ENCODE measurements around the gene MOV10L1. TPM values are rescaled to one million over a fixed set of nuclear protein-coding genes. Genes with fewer than 3 reads are reported as not detected.
"Not testable (repeated sequence)": the region's sequence is repeated elsewhere in the genome, so short reads cannot be mapped to it uniquely, and the experiment has no call there.

MOV10L1 gene
- total and polyA plus RNA-seq, 2 experiments from 2014 or later, result 0.73 to 1.8 TPM

DNA sequence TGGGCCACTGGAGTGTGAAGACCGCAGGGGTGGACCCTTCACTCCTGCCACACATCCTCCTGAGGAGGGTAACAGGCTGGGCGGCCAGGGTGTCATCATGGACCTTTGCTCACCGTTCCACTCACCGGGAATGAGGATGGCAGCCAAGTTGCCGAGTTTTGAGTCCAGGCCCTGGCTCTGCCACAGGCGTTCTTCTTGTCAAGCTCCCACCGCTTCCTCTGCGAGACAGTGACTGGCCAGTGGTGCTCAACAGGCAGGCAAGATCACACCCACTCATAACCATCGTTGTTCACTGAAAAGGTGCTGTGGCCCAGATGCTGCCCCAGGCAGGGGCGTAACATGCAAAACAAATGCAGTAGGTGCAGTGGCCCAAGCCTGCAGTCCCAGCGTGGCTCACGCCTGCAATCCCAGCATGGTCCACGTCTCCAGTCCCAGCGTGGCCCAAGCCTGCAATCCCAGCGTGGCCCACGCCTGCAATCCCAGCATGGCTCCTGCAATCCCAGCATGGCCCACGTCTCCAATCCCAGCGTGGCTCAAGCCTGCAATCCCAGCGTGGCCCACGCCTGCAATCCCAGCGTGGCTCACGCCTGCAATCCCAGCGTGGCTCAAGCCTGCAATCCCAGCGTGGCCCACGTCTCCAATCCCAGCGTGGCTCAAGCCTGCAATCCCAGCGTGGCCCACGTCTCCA is 75.8 kb downstream of the MOV10L1 start (continued):
- TF ChIP-seq, protein P1, sequence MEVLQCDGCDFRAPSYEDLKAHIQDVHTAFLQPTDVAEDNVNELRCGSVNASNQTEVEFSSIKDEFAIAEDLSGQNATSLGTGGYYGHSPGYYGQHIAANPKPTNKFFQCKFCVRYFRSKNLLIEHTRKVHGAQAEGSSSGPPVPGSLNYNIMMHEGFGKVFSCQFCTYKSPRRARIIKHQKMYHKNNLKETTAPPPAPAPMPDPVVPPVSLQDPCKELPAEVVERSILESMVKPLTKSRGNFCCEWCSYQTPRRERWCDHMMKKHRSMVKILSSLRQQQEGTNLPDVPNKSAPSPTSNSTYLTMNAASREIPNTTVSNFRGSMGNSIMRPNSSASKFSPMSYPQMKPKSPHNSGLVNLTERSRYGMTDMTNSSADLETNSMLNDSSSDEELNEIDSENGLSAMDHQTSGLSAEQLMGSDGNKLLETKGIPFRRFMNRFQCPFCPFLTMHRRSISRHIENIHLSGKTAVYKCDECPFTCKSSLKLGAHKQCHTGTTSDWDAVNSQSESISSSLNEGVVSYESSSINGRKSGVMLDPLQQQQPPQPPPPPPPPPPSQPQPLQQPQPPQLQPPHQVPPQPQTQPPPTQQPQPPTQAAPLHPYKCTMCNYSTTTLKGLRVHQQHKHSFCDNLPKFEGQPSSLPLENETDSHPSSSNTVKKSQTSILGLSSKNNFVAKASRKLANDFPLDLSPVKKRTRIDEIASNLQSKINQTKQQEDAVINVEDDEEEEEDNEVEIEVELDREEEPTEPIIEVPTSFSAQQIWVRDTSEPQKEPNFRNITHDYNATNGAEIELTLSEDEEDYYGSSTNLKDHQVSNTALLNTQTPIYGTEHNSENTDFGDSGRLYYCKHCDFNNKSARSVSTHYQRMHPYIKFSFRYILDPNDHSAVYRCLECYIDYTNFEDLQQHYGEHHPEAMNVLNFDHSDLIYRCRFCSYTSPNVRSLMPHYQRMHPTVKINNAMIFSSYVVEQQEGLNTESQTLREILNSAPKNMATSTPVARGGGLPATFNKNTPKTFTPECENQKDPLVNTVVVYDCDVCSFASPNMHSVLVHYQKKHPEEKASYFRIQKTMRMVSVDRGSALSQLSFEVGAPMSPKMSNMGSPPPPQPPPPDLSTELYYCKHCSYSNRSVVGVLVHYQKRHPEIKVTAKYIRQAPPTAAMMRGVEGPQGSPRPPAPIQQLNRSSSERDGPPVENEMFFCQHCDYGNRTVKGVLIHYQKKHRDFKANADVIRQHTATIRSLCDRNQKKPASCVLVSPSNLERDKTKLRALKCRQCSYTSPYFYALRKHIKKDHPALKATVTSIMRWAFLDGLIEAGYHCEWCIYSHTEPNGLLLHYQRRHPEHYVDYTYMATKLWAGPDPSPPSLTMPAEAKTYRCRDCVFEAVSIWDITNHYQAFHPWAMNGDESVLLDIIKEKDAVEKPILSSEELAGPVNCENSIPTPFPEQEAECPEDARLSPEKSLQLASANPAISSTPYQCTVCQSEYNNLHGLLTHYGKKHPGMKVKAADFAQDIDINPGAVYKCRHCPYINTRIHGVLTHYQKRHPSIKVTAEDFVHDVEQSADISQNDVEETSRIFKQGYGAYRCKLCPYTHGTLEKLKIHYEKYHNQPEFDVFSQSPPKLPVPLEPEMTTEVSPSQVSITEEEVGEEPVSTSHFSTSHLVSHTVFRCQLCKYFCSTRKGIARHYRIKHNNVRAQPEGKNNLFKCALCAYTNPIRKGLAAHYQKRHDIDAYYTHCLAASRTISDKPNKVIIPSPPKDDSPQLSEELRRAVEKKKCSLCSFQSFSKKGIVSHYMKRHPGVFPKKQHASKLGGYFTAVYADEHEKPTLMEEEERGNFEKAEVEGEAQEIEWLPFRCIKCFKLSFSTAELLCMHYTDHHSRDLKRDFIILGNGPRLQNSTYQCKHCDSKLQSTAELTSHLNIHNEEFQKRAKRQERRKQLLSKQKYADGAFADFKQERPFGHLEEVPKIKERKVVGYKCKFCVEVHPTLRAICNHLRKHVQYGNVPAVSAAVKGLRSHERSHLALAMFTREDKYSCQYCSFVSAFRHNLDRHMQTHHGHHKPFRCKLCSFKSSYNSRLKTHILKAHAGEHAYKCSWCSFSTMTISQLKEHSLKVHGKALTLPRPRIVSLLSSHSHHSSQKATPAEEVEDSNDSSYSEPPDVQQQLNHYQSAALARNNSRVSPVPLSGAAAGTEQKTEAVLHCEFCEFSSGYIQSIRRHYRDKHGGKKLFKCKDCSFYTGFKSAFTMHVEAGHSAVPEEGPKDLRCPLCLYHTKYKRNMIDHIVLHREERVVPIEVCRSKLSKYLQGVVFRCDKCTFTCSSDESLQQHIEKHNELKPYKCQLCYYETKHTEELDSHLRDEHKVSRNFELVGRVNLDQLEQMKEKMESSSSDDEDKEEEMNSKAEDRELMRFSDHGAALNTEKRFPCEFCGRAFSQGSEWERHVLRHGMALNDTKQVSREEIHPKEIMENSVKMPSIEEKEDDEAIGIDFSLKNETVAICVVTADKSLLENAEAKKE (CRISPR knock-in tag; IDR thresholded peaks at IDR 0.05), result no peak

DNA sequence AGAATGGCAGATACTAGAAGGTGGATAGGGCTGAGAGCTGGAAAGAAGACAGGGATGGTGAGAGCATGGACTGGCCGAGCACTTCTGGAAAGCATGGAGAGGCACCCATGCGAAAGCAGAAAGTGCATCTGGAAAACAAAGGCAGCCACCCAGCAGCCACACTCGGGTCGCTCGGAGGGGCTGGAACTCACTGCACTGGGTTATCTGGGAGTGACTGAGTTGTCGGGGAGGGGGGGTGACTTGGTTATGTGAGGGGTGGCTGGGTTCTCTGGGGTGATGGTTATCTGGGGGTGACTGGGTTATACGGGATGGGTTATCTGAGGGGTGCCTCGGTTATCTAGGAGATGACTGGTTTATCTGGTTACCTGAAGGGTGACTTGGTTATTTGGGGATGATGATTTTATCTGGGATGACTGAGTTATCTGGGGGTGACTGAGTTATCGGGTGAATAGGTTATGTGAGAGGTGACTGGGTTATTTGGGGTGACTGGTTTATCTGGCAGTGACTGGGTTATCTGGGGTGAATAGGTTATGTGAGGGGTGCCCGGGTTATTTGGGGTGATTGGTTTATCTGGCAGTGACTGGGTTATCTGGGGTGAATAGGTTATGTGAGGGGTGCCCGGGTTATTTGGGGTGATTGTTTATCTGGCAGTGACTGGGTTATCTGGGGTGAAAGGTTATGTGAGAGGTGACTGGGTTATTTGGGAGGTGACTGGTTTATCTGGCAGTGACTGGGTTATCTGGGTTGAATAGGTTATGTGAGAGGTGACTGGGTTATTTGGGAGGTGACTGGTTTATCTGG is 78.1 kb downstream of the MOV10L1 start:
- H3K27ac Mint-ChIP-seq, result no peak overlapping the region
- H3K4me1 Mint-ChIP-seq, result peaks cover 3% of the 10 kb centered on the region
- Histone ChIP-seq H2AFZ (no peak overlapping the region), H3K79me2 (replicated peaks; ENCODE audit: insufficient read depth) (no peaks in the 10 kb centered on the region), H3K4me2 (no peak overlapping the region), H3K27ac (ENCODE audit: low read depth) (no peak overlapping the region), H3K27me3 (ENCODE audit: insufficient read depth) (peaks cover 24% of the 10 kb centered on the region), H4K20me1 (replicated peaks; ENCODE audit: insufficient read depth) (no peaks in the 10 kb centered on the region), H3K4me1 (ENCODE audit: insufficient read depth) (0 out of 2 replicates have a peak, but pooled peaks cover 7% of the 10 kb centered on the region), H3K4me3 (no peak overlapping the region), H3F3A (replicated peaks; ENCODE audit: low read depth) (no peaks in the 10 kb centered on the region), H3K36me3 (ENCODE audit: insufficient read depth) (no peaks in the 10 kb centered on the region), H3K9me2 (ENCODE audit: insufficient read depth) (no peaks in the 10 kb centered on the region)
- ATAC-seq (no peak), DNase-seq (ENCODE audit: low spot score) (no peak)
- no peak overlapping the region for H3K4me3 Mint-ChIP-seq
- H3K9me3 Mint-ChIP-seq, result no peaks in the 10 kb centered on the region; the same call in 2 of the 3 replicates
- H3K27me3 Mint-ChIP-seq (ENCODE audit: insufficient read depth, low read depth, poor library complexity), result peaks cover 35% of the 10 kb centered on the region
- no peaks in the 10 kb centered on the region for H3K36me3 Mint-ChIP-seq (ENCODE audit: low read depth)
- TF ChIP-seq, protein P2, sequence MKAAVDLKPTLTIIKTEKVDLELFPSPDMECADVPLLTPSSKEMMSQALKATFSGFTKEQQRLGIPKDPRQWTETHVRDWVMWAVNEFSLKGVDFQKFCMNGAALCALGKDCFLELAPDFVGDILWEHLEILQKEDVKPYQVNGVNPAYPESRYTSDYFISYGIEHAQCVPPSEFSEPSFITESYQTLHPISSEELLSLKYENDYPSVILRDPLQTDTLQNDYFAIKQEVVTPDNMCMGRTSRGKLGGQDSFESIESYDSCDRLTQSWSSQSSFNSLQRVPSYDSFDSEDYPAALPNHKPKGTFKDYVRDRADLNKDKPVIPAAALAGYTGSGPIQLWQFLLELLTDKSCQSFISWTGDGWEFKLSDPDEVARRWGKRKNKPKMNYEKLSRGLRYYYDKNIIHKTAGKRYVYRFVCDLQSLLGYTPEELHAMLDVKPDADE (IDR thresholded peaks at IDR 0.05), result no peak

DNA sequence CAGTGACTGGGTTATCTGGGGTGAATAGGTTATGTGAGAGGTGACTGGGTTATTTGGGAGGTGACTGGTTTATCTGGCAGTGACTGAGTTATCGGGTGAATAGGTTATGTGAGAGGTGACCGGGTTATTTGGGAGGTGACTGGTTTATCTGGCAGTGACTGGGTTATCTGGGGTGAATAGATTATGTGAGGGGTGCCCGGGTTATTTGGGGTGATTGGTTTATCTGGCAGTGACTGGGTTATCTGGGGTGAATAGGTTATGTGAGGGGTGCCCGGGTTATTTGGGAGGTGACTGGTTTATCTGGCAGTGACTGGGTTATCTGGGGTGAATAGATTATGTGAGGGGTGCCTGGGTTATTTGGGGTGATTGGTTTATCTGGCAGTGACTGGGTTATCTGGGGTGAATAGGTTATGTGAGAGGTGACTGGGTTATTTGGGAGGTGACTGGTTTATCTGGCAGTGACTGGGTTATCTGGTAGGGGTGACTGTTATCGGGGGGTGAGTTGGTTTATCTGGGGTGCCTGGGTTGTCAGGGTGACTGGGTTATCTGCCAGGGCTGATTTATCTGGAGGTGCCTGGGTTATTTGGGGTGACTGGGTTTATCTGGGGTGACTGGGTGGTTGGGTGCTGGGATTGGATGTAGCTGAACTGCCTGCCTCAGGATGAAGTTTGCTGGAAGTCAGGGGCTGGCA is 78.8 kb downstream of the MOV10L1 start:
- not testable (repeated sequence) for H3K4me1 Mint-ChIP-seq; H3K4me1 ChIP-seq (ENCODE audit: insufficient read depth); H3K9me2 ChIP-seq (ENCODE audit: insufficient read depth); H3K9me3 Mint-ChIP-seq; H4K20me1 ChIP-seq (replicated peaks; ENCODE audit: insufficient read depth); H3K79me2 ChIP-seq (replicated peaks; ENCODE audit: insufficient read depth); H3K27ac Mint-ChIP-seq; ATAC-seq; H2AFZ ChIP-seq; H3F3A ChIP-seq (replicated peaks; ENCODE audit: low read depth); H3K36me3 ChIP-seq (ENCODE audit: insufficient read depth); H3K36me3 Mint-ChIP-seq (ENCODE audit: low read depth); H3K27ac ChIP-seq (ENCODE audit: low read depth); DNase-seq (ENCODE audit: low spot score)
- H3K4me2 ChIP-seq, result peak overlapping the region; percentile 79
- peaks cover 32% of the 10 kb centered on the region for H3K27me3 Mint-ChIP-seq (ENCODE audit: insufficient read depth, low read depth, poor library complexity)
- H3K4me3 Mint-ChIP-seq, result peak overlapping the region; percentile 65
- H3K27me3 ChIP-seq (ENCODE audit: insufficient read depth), result peaks cover 24% of the 10 kb centered on the region
- H3K4me3 ChIP-seq, result peak overlapping the region; percentile 50

Measured in GM23338 (cell line).